Measurements from ENCODE around the gene C16orf46. TPM values are rescaled to one million over a fixed set of nuclear protein-coding genes. Genes with fewer than 3 reads are reported as not detected.
A peak's percentile ranks its signal among the peaks of the same experiment; 100 is the strongest.

C16orf46 gene
- total RNA-seq, 2 donors from 2014 or later = 0.40 TPM; not detected in 1

DNA sequence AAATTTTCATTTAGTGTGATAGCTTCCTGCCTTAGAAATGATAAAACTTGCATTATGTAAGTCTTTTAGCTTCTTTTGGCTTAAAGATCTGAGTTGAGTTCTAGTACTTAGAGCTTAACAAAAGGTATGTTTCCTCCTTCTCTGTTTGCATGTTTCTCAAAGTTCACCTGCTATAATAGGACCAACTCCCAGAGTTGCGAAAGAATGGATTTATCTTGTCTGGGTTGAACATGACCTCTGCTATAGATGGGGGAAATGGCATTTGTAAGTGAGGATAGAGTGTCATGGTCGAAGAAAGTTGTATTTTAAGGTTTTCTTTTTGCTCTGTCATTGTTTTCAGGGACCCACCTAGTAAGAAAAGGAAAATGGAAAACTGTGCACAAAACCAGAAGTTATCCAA is 34.2 kb downstream of the C16orf46 start:
- no peaks in the 10 kb centered on the region for H3K27me3 ChIP-seq
- H3K27ac ChIP-seq = no peak overlapping the region
- H3K9me3 ChIP-seq = no peaks in the 10 kb centered on the region
- TF ChIP-seq, protein P1, sequence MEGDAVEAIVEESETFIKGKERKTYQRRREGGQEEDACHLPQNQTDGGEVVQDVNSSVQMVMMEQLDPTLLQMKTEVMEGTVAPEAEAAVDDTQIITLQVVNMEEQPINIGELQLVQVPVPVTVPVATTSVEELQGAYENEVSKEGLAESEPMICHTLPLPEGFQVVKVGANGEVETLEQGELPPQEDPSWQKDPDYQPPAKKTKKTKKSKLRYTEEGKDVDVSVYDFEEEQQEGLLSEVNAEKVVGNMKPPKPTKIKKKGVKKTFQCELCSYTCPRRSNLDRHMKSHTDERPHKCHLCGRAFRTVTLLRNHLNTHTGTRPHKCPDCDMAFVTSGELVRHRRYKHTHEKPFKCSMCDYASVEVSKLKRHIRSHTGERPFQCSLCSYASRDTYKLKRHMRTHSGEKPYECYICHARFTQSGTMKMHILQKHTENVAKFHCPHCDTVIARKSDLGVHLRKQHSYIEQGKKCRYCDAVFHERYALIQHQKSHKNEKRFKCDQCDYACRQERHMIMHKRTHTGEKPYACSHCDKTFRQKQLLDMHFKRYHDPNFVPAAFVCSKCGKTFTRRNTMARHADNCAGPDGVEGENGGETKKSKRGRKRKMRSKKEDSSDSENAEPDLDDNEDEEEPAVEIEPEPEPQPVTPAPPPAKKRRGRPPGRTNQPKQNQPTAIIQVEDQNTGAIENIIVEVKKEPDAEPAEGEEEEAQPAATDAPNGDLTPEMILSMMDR (IDR thresholded peaks at IDR 0.05) = no peak
- intact Hi-C loops (cut with DNase I) = no loop called here
- no peak overlapping the region for H3K9ac ChIP-seq (ENCODE audit: low read depth in 2 of 2, low read length in 2 of 2)
- H3K4me1 ChIP-seq = no peaks in the 10 kb centered on the region
- no peak for DNase-seq
- H3K36me3 ChIP-seq = peaks cover 7% of the 10 kb centered on the region
- no peak overlapping the region for H3K4me3 ChIP-seq

GRCh38 chr16:81041696-81042095 is 35.3 kb downstream of the C16orf46 start:
- intact Hi-C loops (cut with DNase I) = no loop called here
- Histone ChIP-seq H3K36me3 (peaks cover 7% of the 10 kb centered on the region), H3K9ac (ENCODE audit: low read depth in 2 of 2, low read length in 2 of 2) (no peak overlapping the region), H3K9me3 (no peaks in the 10 kb centered on the region), H3K27ac (no peak overlapping the region), H3K27me3 (no peaks in the 10 kb centered on the region), H3K4me3 (no peak overlapping the region), H3K4me1 (no peaks in the 10 kb centered on the region)
- TF ChIP-seq, protein P1 (IDR thresholded peaks at IDR 0.05) = no peak
- DNase-seq = no peak

DNA sequence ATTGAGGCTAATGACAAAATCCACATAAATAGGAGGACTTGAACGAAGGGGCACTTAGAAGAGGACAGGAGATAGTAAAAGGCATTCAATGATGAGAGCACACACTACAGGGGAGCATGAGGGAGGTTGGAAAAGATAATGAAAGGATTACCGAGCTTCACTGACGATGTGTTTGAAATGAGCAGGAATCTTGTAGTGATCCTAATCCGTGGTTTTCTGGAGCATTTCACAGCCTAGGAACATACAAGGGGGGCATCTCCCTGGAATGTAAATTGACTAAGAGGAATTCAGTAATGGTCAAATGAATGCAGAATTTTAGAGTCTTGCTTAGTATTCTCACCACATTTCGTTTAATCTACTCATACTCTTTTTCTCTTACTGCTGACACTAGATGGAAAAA is 36.2 kb downstream of the C16orf46 start:
- H3K36me3 ChIP-seq = peaks cover 7% of the 10 kb centered on the region

DNA sequence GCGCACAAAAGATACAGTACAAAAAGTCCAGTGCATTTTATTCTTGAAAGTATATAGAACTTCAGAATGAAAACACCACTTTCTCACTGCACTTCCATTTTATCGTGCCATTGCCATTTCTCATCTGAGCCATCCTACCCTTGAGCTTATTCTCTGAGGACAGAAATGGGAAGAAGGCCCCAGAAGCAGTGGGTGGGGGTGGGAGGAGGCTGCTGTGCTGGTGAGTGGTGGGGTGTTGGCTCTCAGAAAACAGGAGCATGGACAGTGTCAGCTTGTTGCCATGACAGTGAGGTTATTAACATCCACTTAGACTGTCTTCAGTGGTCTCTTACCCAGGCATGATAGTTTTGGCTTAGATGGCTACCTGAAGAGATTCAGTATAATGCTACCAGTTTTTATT is 36.9 kb downstream of the C16orf46 start:
- no peaks in the 10 kb centered on the region for H3K27me3 ChIP-seq
- no peak overlapping the region for H3K27ac ChIP-seq
- TF ChIP-seq, protein P1 (IDR thresholded peaks at IDR 0.05) = no peak
- DNase-seq = no peak
- H3K9me3 ChIP-seq = no peaks in the 10 kb centered on the region
- peaks cover 7% of the 10 kb centered on the region for H3K36me3 ChIP-seq
- no peak overlapping the region for H3K4me3 ChIP-seq
- intact Hi-C loops (cut with DNase I) = no loop called here
- no peaks in the 10 kb centered on the region for H3K4me1 ChIP-seq
- H3K9ac ChIP-seq (ENCODE audit: low read depth in 2 of 2, low read length in 2 of 2) = no peak overlapping the region

More for the DNA sequence above, 36.2 kb downstream of the C16orf46 start:
- Histone ChIP-seq H3K27ac (no peak overlapping the region), H3K4me1 (no peaks in the 10 kb centered on the region), H3K9me3 (no peaks in the 10 kb centered on the region), H3K9ac (ENCODE audit: low read depth in 2 of 2, low read length in 2 of 2) (no peak overlapping the region), H3K4me3 (no peak overlapping the region), H3K27me3 (no peaks in the 10 kb centered on the region)
- intact Hi-C loops (cut with DNase I) = no loop called here
- DNase-seq = no peak
- TF ChIP-seq, protein P1 (IDR thresholded peaks at IDR 0.05) = no peak

DNA sequence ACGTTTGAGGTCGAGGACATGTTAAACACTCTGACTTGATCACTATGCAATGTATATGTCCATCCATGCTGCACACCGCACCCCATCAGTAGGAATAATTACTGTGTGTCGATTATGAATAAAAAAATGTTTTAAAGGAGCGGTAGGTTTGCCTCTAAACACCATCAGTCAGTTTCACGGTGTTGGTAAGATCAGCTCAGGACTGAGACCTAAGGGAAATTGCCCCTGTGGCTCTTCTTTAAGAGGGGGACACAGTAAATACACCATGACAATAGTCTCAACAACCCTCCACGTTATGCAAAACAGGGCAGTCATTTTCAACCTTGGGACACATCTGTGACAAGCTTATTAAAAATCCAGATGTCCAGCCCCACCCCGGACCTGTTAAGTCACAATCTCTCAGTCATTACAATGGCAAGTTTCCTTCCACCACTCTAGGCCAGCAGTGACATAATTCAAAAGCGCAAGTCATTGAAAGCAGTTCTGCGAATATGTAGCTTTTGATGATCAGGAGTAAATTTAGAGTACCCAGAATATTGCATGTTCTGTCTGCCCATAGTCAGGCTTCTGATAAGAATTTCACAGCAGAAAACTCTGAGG is 40.2 kb downstream of the C16orf46 start:
- peak; percentile 19 for DNase-seq
- peak overlapping the region; percentile 73 for H3K4me3 ChIP-seq
- no peaks in the 10 kb centered on the region for H3K9me3 ChIP-seq
- H3K4me1 ChIP-seq = no peaks in the 10 kb centered on the region
- H3K27ac ChIP-seq = no peak overlapping the region
- no peaks in the 10 kb centered on the region for H3K27me3 ChIP-seq
- TF ChIP-seq, protein P1 (IDR thresholded peaks at IDR 0.05) = no peak
- no peaks in the 10 kb centered on the region for H3K36me3 ChIP-seq
- peak overlapping the region; percentile 82 to 90 for H3K9ac ChIP-seq (ENCODE audit: low read depth in 2 of 2, low read length in 2 of 2)
- intact Hi-C loops (cut with DNase I) = loop anchor here (10.0 kb wide), 1 partner anchor 698 kb away; no protein-coding TSS in a partner anchor

All from colonic mucosa (tissue), 4 donors.